Neutrophil (primary cell): ENCODE results near the gene CDK8.

Experiments
- H3K27ac ChIP-seq: fragments of 200-600 bp; sonication (generic); 2 replicates; pipeline ENCODE4 v1.5.1; 2016; ENCODE audit warnings: mild to moderate bottlenecking, moderate library complexity
- H3K27me3 ChIP-seq: fragments of 200-600 bp; sonication (generic); 2 replicates; pipeline ENCODE4 v1.6.0; 2016; ENCODE audit warnings: mild to moderate bottlenecking
- H3K36me3 ChIP-seq: fragments of 200-600 bp; sonication (generic); 2 replicates; pipeline ENCODE4 v1.5.1; 2017
- H3K4me1 ChIP-seq, 2 experiments: fragments of 200-600 bp in 1 of 2; sonication (generic) in 1 of 2; 1 replicate in 1 of 2; 2 replicates in 1 of 2; pipeline versions ENCODE4 v1.5.1 to v1.6.1; 2013 to 2016; ENCODE audit warnings: low read depth in 1 of 2, low read length in 1 of 2, mild to moderate bottlenecking in 1 of 2, moderate library complexity in 1 of 2; ENCODE audit not compliant: control insufficient read depth in 1 of 2, insufficient read depth in 1 of 2
- H3K4me3 ChIP-seq, 2 experiments: fragments of 200-600 bp in 1 of 2; sonication (generic) in 1 of 2; 1 replicate in 1 of 2; 2 replicates in 1 of 2; pipeline ENCODE4 v1.5.1; 2013 to 2016; ENCODE audit warnings: low read depth in 1 of 2, low read length in 1 of 2, mild to moderate bottlenecking in 1 of 2, moderate library complexity in 1 of 2
- H3K9me3 ChIP-seq: fragments of 200-600 bp; sonication (generic); 2 replicates; pipeline ENCODE4 v1.5.1; 2016
- CTCF ChIP-seq: fragments of 200-600 bp; sonication (generic); IDR thresholded peaks from 2 replicates; pipeline ENCODE4 v1.5.1; 2016; ENCODE audit warnings: antibody characterized with exemption

CDK8 gene

GRCh38 chr13:26433776-26434175 lies 179.8 kb downstream of the CDK8 start:
- Histone ChIP-seq H3K9me3 (no peaks in the 10 kb centered on the region), H3K4me1 (no peaks in the 10 kb centered on the region), H3K27me3 (no peaks in the 10 kb centered on the region), H3K36me3 (no peaks in the 10 kb centered on the region), H3K4me3 (no peak overlapping the region), H3K27ac (no peak overlapping the region)
- TF ChIP-seq CTCF = no peak

- H3K36me3 ChIP-seq = no peaks in the 10 kb centered on the region
- no peaks in the 10 kb centered on the region for H3K4me1 ChIP-seq
- H3K9me3 ChIP-seq = no peaks in the 10 kb centered on the region
- no peaks in the 10 kb centered on the region for H3K27me3 ChIP-seq
- no peak overlapping the region for H3K4me3 ChIP-seq
- no peak for TF ChIP-seq CTCF
- H3K27ac ChIP-seq = no peak overlapping the region
Measured at GRCh38 chr13:26435171-26435570, 181.2 kb downstream of the CDK8 start.

GRCh38 chr13:26435646-26436045 lies 181.7 kb downstream of the CDK8 start:
- TF ChIP-seq CTCF = no peak

GRCh38 chr13:26436914-26437313 lies 183.0 kb downstream of the CDK8 start:
- no peak overlapping the region for H3K4me3 ChIP-seq
- H3K27ac ChIP-seq = no peak overlapping the region
- TF ChIP-seq CTCF = no peak
- no peaks in the 10 kb centered on the region for H3K9me3 ChIP-seq
- no peaks in the 10 kb centered on the region for H3K27me3 ChIP-seq
- H3K4me1 ChIP-seq = no peaks in the 10 kb centered on the region
- H3K36me3 ChIP-seq = no peaks in the 10 kb centered on the region

More at GRCh38 chr13:26435646-26436045, 181.7 kb downstream of the CDK8 start:
- Histone ChIP-seq H3K4me1 (no peaks in the 10 kb centered on the region), H3K27me3 (no peaks in the 10 kb centered on the region), H3K4me3 (no peak overlapping the region), H3K9me3 (no peaks in the 10 kb centered on the region), H3K36me3 (no peaks in the 10 kb centered on the region), H3K27ac (no peak overlapping the region)

GRCh38 chr13:26440111-26440510 lies 186.2 kb downstream of the CDK8 start:
- TF ChIP-seq CTCF = no peak
- Histone ChIP-seq H3K27me3 (no peaks in the 10 kb centered on the region), H3K4me1 (no peaks in the 10 kb centered on the region), H3K36me3 (no peaks in the 10 kb centered on the region), H3K4me3 (no peak overlapping the region), H3K9me3 (no peaks in the 10 kb centered on the region), H3K27ac (no peak overlapping the region)

GRCh38 chr13:26441476-26441875 lies 187.5 kb downstream of the CDK8 start:
- Histone ChIP-seq H3K4me1 (no peaks in the 10 kb centered on the region), H3K36me3 (no peaks in the 10 kb centered on the region), H3K27ac (no peak overlapping the region), H3K27me3 (no peaks in the 10 kb centered on the region), H3K4me3 (no peak overlapping the region), H3K9me3 (no peaks in the 10 kb centered on the region)
- TF ChIP-seq CTCF = no peak
